GM03348 (cell line): ENCODE data around the gene PLEKHM2.

Source experiments
- DNase-seq: peaks from one replicate; pipeline ENCODE4 v3.0.0; 2012; ENCODE audit warnings: low spot score

Gene PLEKHM2

GRCh38 chr1:15760520-15761211 lies 76.5 kb downstream of the PLEKHM2 start:
- peak; percentile 81 for DNase-seq

- no peak for DNase-seq
Observed at GRCh38 chr1:15761366-15762128, 77.4 kb downstream of the PLEKHM2 start.

- no peak for DNase-seq
Observed at GRCh38 chr1:15762546-15762945, 78.4 kb downstream of the PLEKHM2 start.

- DNase-seq = no peak
Observed at GRCh38 chr1:15764269-15764764, 80.2 kb downstream of the PLEKHM2 start.

- DNase-seq = no peak
Observed at GRCh38 chr1:15764890-15765289, 80.8 kb downstream of the PLEKHM2 start.

GRCh38 chr1:15765495-15766194 lies 81.5 kb downstream of the PLEKHM2 start:
- peak; percentile 87 for DNase-seq

GRCh38 chr1:15767941-15768340 lies 83.8 kb downstream of the PLEKHM2 start:
- DNase-seq = no peak

GRCh38 chr1:15768388-15768787 lies 84.3 kb downstream of the PLEKHM2 start:
- DNase-seq = no peak

GRCh38 chr1:15770313-15770962 lies 86.3 kb downstream of the PLEKHM2 start:
- no peak for DNase-seq

- no peak for DNase-seq
Observed at GRCh38 chr1:15771836-15772515, 87.9 kb downstream of the PLEKHM2 start.

GRCh38 chr1:15775706-15776105 lies 91.6 kb downstream of the PLEKHM2 start:
- DNase-seq = no peak

GRCh38 chr1:15777909-15778707 lies 94.0 kb downstream of the PLEKHM2 start:
- DNase-seq = no peak
